Stimulated activated CD4-positive, alpha-beta T cell treated with anti-CD3 and anti-CD28 coated beads, Interleukin-4, amount 100 ng/mL, for 4 hours (primary cell): Measurements from ENCODE around the gene SKIC2.
"Not testable (repeated sequence)": the region's sequence is repeated elsewhere in the genome, so short reads cannot be mapped to it uniquely, and the experiment has no call there.

Experiments
- DNase-seq, 2 experiments: peaks; one replicate each; pipeline ENCODE4 v3.0.0-alpha.2; 2020

The SKIC2 gene

DNA sequence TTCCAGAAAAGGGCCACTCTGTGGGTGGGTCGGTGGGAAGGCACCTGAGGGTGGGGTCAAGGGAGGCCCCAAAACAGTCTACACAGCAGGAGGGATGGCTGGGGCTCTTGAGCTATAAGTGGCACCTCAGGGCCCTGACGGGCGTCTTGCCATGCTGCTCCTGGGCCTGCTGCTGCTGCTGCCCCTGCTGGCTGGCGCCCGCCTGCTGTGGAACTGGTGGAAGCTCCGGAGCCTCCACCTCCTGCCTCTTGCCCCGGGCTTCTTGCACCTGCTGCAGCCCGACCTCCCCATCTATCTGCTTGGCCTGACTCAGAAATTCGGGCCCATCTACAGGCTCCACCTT lies 46.5 kb downstream of the SKIC2 start:
- DNase-seq: not testable (repeated sequence)

- DNase-seq: not testable (repeated sequence)
Observed at GRCh38 chr6:32005991-32006529, 47.1 kb downstream of the SKIC2 start.

DNA sequence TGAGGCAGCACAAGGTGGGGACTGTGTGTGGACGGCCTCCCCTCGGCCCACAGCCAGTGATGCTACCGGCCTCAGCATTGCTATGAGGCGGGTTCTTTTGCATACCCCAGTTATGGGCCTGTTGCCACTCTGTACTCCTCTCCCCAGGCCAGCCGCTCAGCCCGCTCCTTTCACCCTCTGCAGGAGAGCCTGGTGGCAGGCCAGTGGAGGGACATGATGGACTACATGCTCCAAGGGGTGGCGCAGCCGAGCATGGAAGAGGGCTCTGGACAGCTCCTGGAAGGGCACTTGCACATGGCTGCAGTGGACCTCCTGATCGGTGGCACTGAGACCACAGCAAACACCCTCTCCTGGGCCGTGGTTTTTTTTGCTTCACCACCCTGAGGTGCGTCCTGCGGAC lies 48.1 kb downstream of the SKIC2 start:
- DNase-seq: not testable (repeated sequence)

DNA sequence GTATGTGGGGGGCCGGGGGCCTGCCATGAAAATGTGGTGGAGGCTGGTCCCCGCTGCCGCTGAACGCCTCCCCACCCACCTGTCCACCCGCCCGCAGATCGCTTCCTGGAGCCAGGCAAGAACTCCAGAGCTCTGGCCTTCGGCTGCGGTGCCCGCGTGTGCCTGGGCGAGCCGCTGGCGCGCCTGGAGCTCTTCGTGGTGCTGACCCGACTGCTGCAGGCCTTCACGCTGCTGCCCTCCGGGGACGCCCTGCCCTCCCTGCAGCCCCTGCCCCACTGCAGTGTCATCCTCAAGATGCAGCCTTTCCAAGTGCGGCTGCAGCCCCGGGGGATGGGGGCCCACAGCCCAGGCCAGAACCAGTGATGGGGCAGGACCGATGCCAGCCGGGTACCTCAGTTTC lies 49.1 kb downstream of the SKIC2 start:
- not testable (repeated sequence) for DNase-seq

DNA sequence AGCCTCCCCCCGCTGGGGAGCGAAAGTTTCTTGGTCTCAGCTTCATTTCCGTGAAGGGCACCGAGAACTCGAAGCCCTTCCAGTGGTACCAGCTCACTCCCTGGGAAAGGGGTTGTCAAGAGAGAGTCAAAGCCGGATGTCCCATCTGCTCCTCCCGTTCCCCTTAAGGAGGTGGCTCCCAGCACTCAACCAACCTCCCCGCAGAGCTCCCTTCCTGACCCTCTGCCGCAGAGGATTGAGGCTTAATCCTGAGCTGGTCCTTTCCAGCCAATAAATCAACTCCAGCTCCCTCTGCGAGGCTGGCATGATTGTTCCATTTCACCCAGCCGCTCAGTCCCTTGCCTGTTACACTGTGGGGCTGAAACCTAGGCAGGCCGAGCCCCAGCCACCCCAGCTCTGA lies 49.6 kb downstream of the SKIC2 start:
- not testable (repeated sequence) for DNase-seq

- DNase-seq: not testable (repeated sequence)
Observed at GRCh38 chr6:32009537-32009936, 50.6 kb downstream of the SKIC2 start.

- DNase-seq: not testable (repeated sequence)
Observed at GRCh38 chr6:32010856-32011530, 52.0 kb downstream of the SKIC2 start.

DNA sequence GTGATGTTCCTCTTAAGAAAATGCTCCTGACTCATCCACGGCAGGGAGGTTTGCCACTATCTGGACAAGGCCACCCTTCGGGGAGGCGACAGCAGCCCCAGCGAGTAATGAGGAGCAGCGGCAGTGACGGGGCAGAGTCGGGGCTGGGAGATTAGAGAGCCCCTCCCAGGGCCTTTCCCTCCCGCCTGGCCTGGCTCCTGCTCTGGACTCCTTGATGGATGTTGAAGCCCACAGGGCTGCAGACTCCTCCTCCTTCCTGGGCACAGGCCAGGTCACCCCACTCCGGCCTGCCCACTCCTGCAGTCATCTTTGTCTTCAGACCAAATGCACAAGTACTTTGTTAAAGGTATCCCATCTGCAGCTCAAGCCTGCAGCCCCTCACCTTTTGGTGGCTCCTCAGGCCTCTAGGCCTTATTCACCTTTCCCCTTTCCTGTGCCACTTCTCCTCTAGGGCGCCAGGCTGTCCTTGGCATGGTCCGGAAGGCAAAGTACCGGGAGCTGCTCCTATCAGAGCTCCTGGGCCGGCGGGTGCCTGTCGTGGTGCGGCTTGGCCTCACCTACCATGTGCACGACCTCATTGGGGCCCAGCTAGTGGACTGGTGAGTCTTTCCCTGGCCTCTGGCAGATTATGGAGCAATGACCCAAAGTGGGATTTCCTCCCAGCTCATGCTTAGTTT lies 54.1 kb downstream of the SKIC2 start:
- DNase-seq: not testable (repeated sequence)

- not testable (repeated sequence) for DNase-seq
Observed at GRCh38 chr6:32013738-32014137, 54.8 kb downstream of the SKIC2 start.

- not testable (repeated sequence) for DNase-seq
Observed at GRCh38 chr6:32014547-32014946, 55.6 kb downstream of the SKIC2 start, which contains the start of gene C4B. C4B (plus strand) TSS chr6:32014795; CDS start chr6:32014846, 51 bp downstream.
